H1 (cell line): Measurements from ENCODE around the gene OTOS. TPM values are rescaled to one million over a fixed set of nuclear protein-coding genes. Genes with fewer than 3 reads are reported as not detected.

Source experiments
- ATF2 ChIP-seq: IDR thresholded peaks from 2 replicates; pipeline ENCODE4 v1.6.1; 2012; ENCODE audit warnings: low read length, inconsistent platforms
- CBX5 ChIP-seq: fragments of 300-800, 300-1000 bp; sonication (generic); IDR thresholded peaks from 2 replicates; pipeline ENCODE4 v1.7.1; 2016; ENCODE audit warnings: antibody characterized with exemption, low read length, low read depth
- CREB1 ChIP-seq: IDR thresholded peaks from 2 replicates; pipeline ENCODE4 v1.6.1; 2012; ENCODE audit warnings: inconsistent platforms
- RAD21 ChIP-seq, 2 experiments: IDR thresholded peaks in 1 of 2; conservative IDR thresholded peaks in 1 of 2; 2 replicates each; pipeline ENCODE4 v1.6.1; 2011; ENCODE audit warnings: low read depth in 2 of 2, low read length in 2 of 2, improper control_type of control experiment in 1 of 2, inconsistent platforms in 1 of 2, mild to moderate bottlenecking in 1 of 2, moderate library complexity in 1 of 2
- SAP30 ChIP-seq: fragments of 300-600 bp; sonication (generic); IDR thresholded peaks from 2 replicates; pipeline ENCODE4 v1.7.1; 2012; ENCODE audit warnings: low read length, moderate library complexity, mild to moderate bottlenecking, inconsistent platforms; ENCODE audit not compliant: insufficient read depth, insufficient replicate concordance
- TCF12 ChIP-seq: IDR thresholded peaks from 2 replicates; pipeline ENCODE4 v1.6.1; 2011; ENCODE audit warnings: low read depth, mild to moderate bottlenecking, low read length
- polyA plus RNA-seq, 7 experiments: library from polyadenylated mRNA; depleted of rRNA in 3 of 7; stranded (reverse) in 5 of 7; unstranded in 2 of 7; fragments of >200 nt in 5 of 7; fragments of 200-250 nt in 2 of 7; gene quantifications; 1 replicate in 5 of 7; 2 replicates in 1 of 7; 4 replicates in 1 of 7; pipeline versions ENCODE4 v1.2.1 to v1.2.3, GENCODE V29; 2011 to 2013; ENCODE audit warnings: missing spikeins in 2 of 7, mixed read lengths in 2 of 7
- total RNA-seq: library from RNA; stranded (reverse); fragmentation: NEBNext Ultra II Directional; extraction: Animal tissue kit (Norgen Biotek cat#: 25700); gene quantifications from 2 replicates; pipeline ENCODE4 v1.2.1, GENCODE V29; 2021

OTOS gene
- total and polyA plus RNA-seq, 2 of the 8 experiments (the other 6 are each of a cell fraction or from before 2014, with no cell fraction given) = 0.17 TPM; not detected in 1

- no peak for TF ChIP-seq ATF2
- no peak for TF ChIP-seq CBX5
- TF ChIP-seq RAD21 (IDR thresholded peaks at IDR 0.05 in 1 of 2, conservative IDR thresholded peaks at IDR 0.05 in 1 of 2; ENCODE audit: low read depth in 2 of 2, low read length in 2 of 2) = no peak
- no peak for TF ChIP-seq CREB1
- no peak for TF ChIP-seq SAP30
- no peak for TF ChIP-seq TCF12
Observed at GRCh38 chr2:240130393-240131195, 9.9 kb downstream of the OTOS start (continued).
